HG03095 (cell line): Measurements from ENCODE around the gene LSAMP.

Experiments used
- ATAC-seq: cut with Tn5 transposase; IDR thresholded peaks from one replicate; pipeline ENCODE4 v1.9.1; 2021; ENCODE audit warnings: moderate library complexity; ENCODE audit not compliant: unreplicated experiment

The LSAMP gene

GRCh38 chr3:116176974-116177555, 268.2 kb downstream of the LSAMP start:
- ATAC-seq: no peak

- ATAC-seq: no peak
Measured at GRCh38 chr3:116166121-116166520, 279.2 kb downstream of the LSAMP start.

GRCh38 chr3:116165641-116166040, 279.6 kb downstream of the LSAMP start:
- no peak for ATAC-seq

- ATAC-seq: no peak
Measured at GRCh38 chr3:116165135-116165534, 280.2 kb downstream of the LSAMP start.

GRCh38 chr3:116164039-116164438, 281.2 kb downstream of the LSAMP start:
- no peak for ATAC-seq

GRCh38 chr3:116161575-116162525, 283.4 kb downstream of the LSAMP start:
- no peak for ATAC-seq

GRCh38 chr3:116160594-116160993, 284.7 kb downstream of the LSAMP start:
- no peak for ATAC-seq

GRCh38 chr3:116155841-116156240, 289.4 kb downstream of the LSAMP start:
- no peak for ATAC-seq

GRCh38 chr3:116154389-116154788, 290.9 kb downstream of the LSAMP start:
- ATAC-seq: no peak

GRCh38 chr3:116153174-116153573, 292.1 kb downstream of the LSAMP start:
- ATAC-seq: no peak

GRCh38 chr3:116150655-116151167, 294.6 kb downstream of the LSAMP start:
- ATAC-seq: no peak

GRCh38 chr3:116148881-116149851, 296.1 kb downstream of the LSAMP start:
- no peak for ATAC-seq

GRCh38 chr3:116145613-116146012, 299.7 kb downstream of the LSAMP start:
- ATAC-seq: no peak

- no peak for ATAC-seq
Measured at GRCh38 chr3:116141724-116142123, 303.6 kb downstream of the LSAMP start.

- ATAC-seq: peak; percentile 53
Measured at GRCh38 chr3:116140100-116140689, 305.1 kb downstream of the LSAMP start.

GRCh38 chr3:116139641-116140040, 305.6 kb downstream of the LSAMP start:
- ATAC-seq: peak; percentile 48

- no peak for ATAC-seq
Measured at GRCh38 chr3:116135457-116136085, 309.7 kb downstream of the LSAMP start.

GRCh38 chr3:116129187-116129946, 315.9 kb downstream of the LSAMP start:
- no peak for ATAC-seq

- ATAC-seq: no peak
Measured at GRCh38 chr3:116127464-116127863, 317.8 kb downstream of the LSAMP start.
